ENCODE data around the gene WWOX. TPM values are rescaled to one million over a fixed set of nuclear protein-coding genes. Genes with fewer than 3 reads are reported as not detected.

The WWOX gene
- total RNA-seq, 1 experiment from 2014 or later, result 15.6 TPM

DNA sequence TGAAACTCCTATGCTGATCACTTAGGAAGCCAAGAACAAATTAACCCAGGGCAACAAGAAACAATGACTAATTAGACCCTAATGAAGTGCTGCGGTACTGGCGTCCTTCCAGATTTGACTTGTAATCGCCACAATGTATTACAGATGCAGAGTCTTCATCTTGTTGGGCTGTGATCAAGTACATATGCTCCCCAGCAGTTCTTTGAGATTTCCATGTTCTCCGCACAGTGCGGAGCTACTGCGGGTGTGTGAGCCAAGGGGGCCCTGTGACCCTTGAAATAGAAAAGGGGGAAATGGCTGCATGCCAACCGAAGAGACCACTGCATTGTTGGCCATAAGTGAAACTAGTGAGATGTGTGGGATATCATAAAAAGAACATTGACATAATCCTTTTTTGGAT lies 1031.2 kb downstream of the WWOX start:
- Histone ChIP-seq H3K27ac (ENCODE audit: insufficient read length, low read depth, low read length) (no peak overlapping the region), H3K9ac (ENCODE audit: extremely low read depth, insufficient read length, low read length) (no peak overlapping the region)
- no CpG with 5 or more reads among the region's 7 CpGs for WGBS (ENCODE audit: extremely low coverage, insufficient read length, low lambda C conversion rate)

More for the DNA sequence above, 1031.2 kb downstream of the WWOX start:
- Histone ChIP-seq H3T11ph (ENCODE audit: low read length) (no peak overlapping the region), H2BK12ac (ENCODE audit: insufficient read length, low read depth, low read length) (no peak overlapping the region), H3K18ac (ENCODE audit: insufficient read length, low read depth, low read length) (no peak overlapping the region), H2BK15ac (ENCODE audit: low read depth, low read length) (no peak overlapping the region), H4K91ac (ENCODE audit: insufficient read length, low read depth, low read length) (no peak overlapping the region), H3K4me2 (ENCODE audit: insufficient read depth, insufficient read length, low read length) (no peak overlapping the region), H3K23me2 (ENCODE audit: insufficient read length, low read depth, low read length, poor library complexity, severe bottlenecking) (no peaks in the 10 kb centered on the region), H2AK5ac (ENCODE audit: insufficient read length, low read length) (no peak overlapping the region), H3K14ac (ENCODE audit: insufficient read depth, low read length) (no peak overlapping the region), H4K5ac (ENCODE audit: insufficient read length, low read depth, low read length) (no peak overlapping the region), H3K56ac (ENCODE audit: insufficient read length, low read depth, low read length) (no peak overlapping the region), H2BK20ac (ENCODE audit: low read depth, low read length, poor library complexity, severe bottlenecking) (no peak overlapping the region), H4K20me1 (ENCODE audit: control insufficient read depth, insufficient read depth, insufficient read length) (no peaks in the 10 kb centered on the region), H3K27me3 (ENCODE audit: insufficient read depth, low read length) (no peaks in the 10 kb centered on the region), H2AFZ (ENCODE audit: low read length) (no peak overlapping the region), H2BK5ac (ENCODE audit: insufficient read length, low read length) (no peak overlapping the region), H3K79me2 (ENCODE audit: insufficient read depth, low read length) (no peaks in the 10 kb centered on the region), H4K8ac (replicated peaks; ENCODE audit: insufficient read length, low read depth, low read length) (no peak overlapping the region), H3K23ac (ENCODE audit: insufficient read length, low read depth, low read length) (no peak overlapping the region), H3K4me1 (ENCODE audit: insufficient read depth, low read length) (no peaks in the 10 kb centered on the region), H3K9me3 (ENCODE audit: control insufficient read depth, low read depth, low read length) (no peaks in the 10 kb centered on the region), H3K79me1 (ENCODE audit: insufficient read depth, low read depth, low read length, poor library complexity, severe bottlenecking) (no peaks in the 10 kb centered on the region), H2BK120ac (ENCODE audit: low read depth, low read length, poor library complexity, severe bottlenecking) (no peak overlapping the region), H3K4ac (ENCODE audit: low read depth, low read length) (no peak overlapping the region)
- DNase-seq, result no peak
- Mint-ChIP-seq H3K27ac (no peak overlapping the region; a peak in 1 of 7 replicates), H3K27me3 (ENCODE audit: low read depth) (no peaks in the 10 kb centered on the region), H3K4me3 (no peak overlapping the region), H3K36me3 (ENCODE audit: insufficient read depth in 1 of 3, low read depth in 3 of 3) (peaks cover 0 to 8% (median 7%) of the 10 kb centered on the region in 3 experiments; a peak in 5 of 7 replicates), H3K4me1 (no peaks in the 10 kb centered on the region), H3K9me3 (peaks cover 11 to 14% of the 10 kb centered on the region in 2 experiments; a peak in 3 of 5 replicates)
- TF ChIP-seq, protein P1, sequence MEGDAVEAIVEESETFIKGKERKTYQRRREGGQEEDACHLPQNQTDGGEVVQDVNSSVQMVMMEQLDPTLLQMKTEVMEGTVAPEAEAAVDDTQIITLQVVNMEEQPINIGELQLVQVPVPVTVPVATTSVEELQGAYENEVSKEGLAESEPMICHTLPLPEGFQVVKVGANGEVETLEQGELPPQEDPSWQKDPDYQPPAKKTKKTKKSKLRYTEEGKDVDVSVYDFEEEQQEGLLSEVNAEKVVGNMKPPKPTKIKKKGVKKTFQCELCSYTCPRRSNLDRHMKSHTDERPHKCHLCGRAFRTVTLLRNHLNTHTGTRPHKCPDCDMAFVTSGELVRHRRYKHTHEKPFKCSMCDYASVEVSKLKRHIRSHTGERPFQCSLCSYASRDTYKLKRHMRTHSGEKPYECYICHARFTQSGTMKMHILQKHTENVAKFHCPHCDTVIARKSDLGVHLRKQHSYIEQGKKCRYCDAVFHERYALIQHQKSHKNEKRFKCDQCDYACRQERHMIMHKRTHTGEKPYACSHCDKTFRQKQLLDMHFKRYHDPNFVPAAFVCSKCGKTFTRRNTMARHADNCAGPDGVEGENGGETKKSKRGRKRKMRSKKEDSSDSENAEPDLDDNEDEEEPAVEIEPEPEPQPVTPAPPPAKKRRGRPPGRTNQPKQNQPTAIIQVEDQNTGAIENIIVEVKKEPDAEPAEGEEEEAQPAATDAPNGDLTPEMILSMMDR (conservative IDR thresholded peaks at IDR 0.05), result no peak
